ENCODE results near the gene ARL6IP1. TPM values are rescaled to one million over a fixed set of nuclear protein-coding genes. Genes with fewer than 3 reads are reported as not detected.

ARL6IP1 gene
- polyA plus RNA-seq, 2 of the 4 experiments (the other 2 are of a cell fraction) = 459 to 479 TPM

- H3K4me3 ChIP-seq = no peak overlapping the region
- ATAC-seq (no peak), FAIRE-seq (no peak), DNase-seq (ENCODE audit: low read depth in 1 of 2, low spot score in 1 of 2) (no peak)
- no peak overlapping the region for H3K4me2 ChIP-seq
- no peak overlapping the region for H3K27ac ChIP-seq
- ChIA-PET POLR2A (interaction anchor here (1.0 kb wide), 1 partner anchor 19 kb away, joined by 3 read pairs; the partner anchor contains the start of gene RPS15A), CTCF (interaction anchor here (1.2 to 3.7 kb wide), 2 partner anchors 8 to 160 kb away, joined by 4 to 22 read pairs; partner anchors contain the start of gene ARL6IP1)
- 100% methylated on average over 13 of the region's 13 CpGs for WGBS (ENCODE audit: missing lambda C conversion rate)
- no peaks in the 10 kb centered on the region for H3K9me3 ChIP-seq
- TF ChIP-seq ELK1 (IDR thresholded peaks at IDR 0.05; ENCODE audit: low read depth, low read length) (no peak), RNF2 (IDR thresholded peaks at IDR 0.05; ENCODE audit: borderline replicate concordance, low read depth) (no peak), EHMT2 (IDR thresholded peaks at IDR 0.05; ENCODE audit: low read depth) (no peak), ZC3H11A (IDR thresholded peaks at IDR 0.05) (no peak)
- peaks cover 16% of the 10 kb centered on the region for H3K4me1 ChIP-seq
Measured at GRCh38 chr16:18809165-18809564, 7.8 kb upstream of the ARL6IP1 start.

- Histone ChIP-seq H3K27ac (0 out of 6 replicates have a peak overlapping the region, but pooled peaks of 1 of the 2 experiments have one; percentile 17), H3K4me2 (no peak overlapping the region), H3K9me3 (no peaks in the 10 kb centered on the region), H3K4me1 (peaks cover 34% of the 10 kb centered on the region), H3K4me3 (no peak overlapping the region)
- FAIRE-seq (no peak), ATAC-seq (no peak), DNase-seq (ENCODE audit: low read depth in 1 of 2, low spot score in 1 of 2) (no peak)
- ChIA-PET POLR2A (no interaction called here), CTCF (interaction anchor here (0.9 to 1.6 kb wide), 4 partner anchors 12 to 164 kb away, joined by 3 to 5 read pairs (median 3); no protein-coding TSS in a partner anchor)
- TF ChIP-seq EP300 (IDR thresholded peaks at IDR 0.05) (no peak), USF2 (IDR thresholded peaks at IDR 0.05) (no peak), EHMT2 (IDR thresholded peaks at IDR 0.05; ENCODE audit: low read depth) (no peak), ZC3H11A (IDR thresholded peaks at IDR 0.05) (no peak), HEYL (CRISPR knock-in tag; IDR thresholded peaks at IDR 0.05) (no peak), MYC (IDR thresholded peaks at IDR 0.05; ENCODE audit: borderline replicate concordance, low read length) (no peak), REST (IDR thresholded peaks at IDR 0.05) (no peak), ZNF302 (CRISPR knock-in tag; IDR thresholded peaks at IDR 0.05) (no peak)
- WGBS (ENCODE audit: missing lambda C conversion rate) = 17% methylated on average over 2 of the region's 2 CpGs
Measured at GRCh38 chr16:18805257-18805773, 4.0 kb upstream of the ARL6IP1 start.

GRCh38 chr16:18804540-18804939 is 3.2 kb upstream of the ARL6IP1 start:
- TF ChIP-seq TP53 (CRISPR knock-in tag; IDR thresholded peaks at IDR 0.05) = no peak
- no peak for TF ChIP-seq CBX2 (IDR thresholded peaks at IDR 0.05; ENCODE audit: borderline replicate concordance, low read depth)
- TF ChIP-seq HES2 (IDR thresholded peaks at IDR 0.05) = no peak
- no peak for TF ChIP-seq CTCF (IDR thresholded peaks at IDR 0.05)
- TF ChIP-seq NFE2L2 (conservative IDR thresholded peaks at IDR 0.05; ENCODE audit: low read length) = no peak
- TF ChIP-seq EP300 (IDR thresholded peaks at IDR 0.05) = no peak
- no peak for TF ChIP-seq ATOH8 (CRISPR knock-in tag; IDR thresholded peaks at IDR 0.05; ENCODE audit: low read depth)
- TF ChIP-seq SREBF2 (IDR thresholded peaks at IDR 0.05) = no peak
- TF ChIP-seq CHD4 (IDR thresholded peaks at IDR 0.05; ENCODE audit: borderline replicate concordance) = no peak
- no peak for TF ChIP-seq HOXA7 (CRISPR knock-in tag; IDR thresholded peaks at IDR 0.05)
- no peak for TF ChIP-seq MAX (IDR thresholded peaks at IDR 0.05)
- Histone ChIP-seq H3K9me3 (no peaks in the 10 kb centered on the region), H3K27ac (peak overlapping the region; percentile 63 to 76), H3K4me3 (no peak overlapping the region), H3K4me1 (peaks cover 39% of the 10 kb centered on the region), H3K4me2 (peak overlapping the region; percentile 65)
- ATAC-seq (no peak), DNase-seq (ENCODE audit: low read depth in 1 of 2, low spot score in 1 of 2) (no peak), FAIRE-seq (no peak)
- POLR2A ChIA-PET = interaction anchor here (1.2 kb wide), 1 partner anchor 14 kb away, joined by 8 read pairs; the partner anchor contains the start of gene RPS15A
- CTCF ChIA-PET = interaction anchor here (1.0 to 1.6 kb wide), 4 partner anchors 11 to 142 kb away, joined by 3 to 5 read pairs (median 4); no protein-coding TSS in a partner anchor
- 15% methylated on average over 3 of the region's 3 CpGs for WGBS (ENCODE audit: missing lambda C conversion rate)
